Colonic mucosa (tissue), 4 donors: ENCODE measurements around the gene NRDC. TPM values are rescaled to one million over a fixed set of nuclear protein-coding genes. Genes with fewer than 3 reads are reported as not detected.

ENCODE experiments used
- DNase-seq: peaks from one replicate; pipeline ENCODE4 v3.0.0-alpha.2; 2020
- H3K27ac ChIP-seq: fragments of 200-600 bp; one replicate; pipeline ENCODE4 v1.8.0; 2021
- H3K27me3 ChIP-seq: fragments of 200-600 bp; one replicate; pipeline ENCODE4 v1.8.0; 2021
- H3K36me3 ChIP-seq: fragments of 200-600 bp; one replicate; pipeline ENCODE4 v1.8.0; 2021
- H3K4me1 ChIP-seq: fragments of 200-600 bp; one replicate; pipeline ENCODE4 v1.8.0; 2021; ENCODE audit warnings: mild to moderate bottlenecking
- H3K4me3 ChIP-seq: fragments of 200-600 bp; one replicate; pipeline ENCODE4 v1.8.0; 2021
- H3K9ac ChIP-seq, 2 donors: one replicate each; pipeline ENCODE4 v1.7.0; 2013; ENCODE audit warnings: control low read depth in 2 of 2, low read depth in 2 of 2, low read length in 2 of 2
- H3K9me3 ChIP-seq: fragments of 200-600 bp; one replicate; pipeline ENCODE4 v1.8.0; 2021
- CTCF ChIP-seq: fragments of 200-600 bp; IDR thresholded peaks from one replicate; pipeline ENCODE4 v1.8.0; 2022; ENCODE audit warnings: antibody characterized with exemption, mild to moderate bottlenecking
- intact Hi-C: fragments of 100-400 bp; cut with DNase I; formaldehyde crosslinking; loops from one replicate; pipeline ENCODE4 v1.14.1; 2022
- total RNA-seq, 2 donors: library from RNA; stranded (reverse); fragmentation: NEBNext Ultra II Directional in 1 of 2; extraction: Animal tissue kit (Norgen Biotek cat#: 25700) in 1 of 2; gene quantifications; one replicate each; pipeline ENCODE4 v1.2.1, GENCODE V29; 2021
- donor health status: healthy.
- donor health status: DM: no; HTN: no; CAD: no.
- donor health status: DM: no; HTN: no; CAD: no.

Gene NRDC
- total RNA-seq, 2 donors from 2014 or later = 89.0 to 108 TPM

- Histone ChIP-seq H3K9me3 (no peaks in the 10 kb centered on the region), H3K36me3 (no peaks in the 10 kb centered on the region), H3K9ac (no peak overlapping the region), H3K27ac (no peak overlapping the region), H3K4me3 (no peak overlapping the region), H3K4me1 (no peaks in the 10 kb centered on the region), H3K27me3 (no peaks in the 10 kb centered on the region)
- intact Hi-C loops = no loop called here
- TF ChIP-seq CTCF = no peak
- no peak for DNase-seq
These were observed 19.2 kb downstream of the NRDC start for GRCh38 chr1:51859333-51859732.

GRCh38 chr1:51858892-51859291 is 19.6 kb downstream of the NRDC start:
- no peak for TF ChIP-seq CTCF
- DNase-seq = no peak
- Histone ChIP-seq H3K4me1 (no peaks in the 10 kb centered on the region), H3K36me3 (no peaks in the 10 kb centered on the region), H3K9ac (no peak overlapping the region), H3K4me3 (no peak overlapping the region), H3K27ac (no peak overlapping the region), H3K27me3 (no peaks in the 10 kb centered on the region), H3K9me3 (no peaks in the 10 kb centered on the region)
- intact Hi-C loops = no loop called here

GRCh38 chr1:51856745-51857144 is 21.8 kb downstream of the NRDC start:
- Histone ChIP-seq H3K4me1 (no peaks in the 10 kb centered on the region), H3K9me3 (no peaks in the 10 kb centered on the region), H3K4me3 (no peak overlapping the region), H3K27ac (no peak overlapping the region), H3K27me3 (no peaks in the 10 kb centered on the region), H3K9ac (no peak overlapping the region), H3K36me3 (no peaks in the 10 kb centered on the region)
- DNase-seq = no peak
- TF ChIP-seq CTCF = no peak
- intact Hi-C loops = no loop called here

GRCh38 chr1:51855624-51856023 is 22.9 kb downstream of the NRDC start:
- no peak for TF ChIP-seq CTCF
- H3K9ac ChIP-seq = no peak overlapping the region
- H3K4me1 ChIP-seq = no peaks in the 10 kb centered on the region
- no peak overlapping the region for H3K4me3 ChIP-seq
- no peak overlapping the region for H3K27ac ChIP-seq
- no peak for DNase-seq
- H3K9me3 ChIP-seq = no peaks in the 10 kb centered on the region
- intact Hi-C loops = no loop called here
- no peaks in the 10 kb centered on the region for H3K36me3 ChIP-seq
- no peaks in the 10 kb centered on the region for H3K27me3 ChIP-seq

- no peak overlapping the region for H3K27ac ChIP-seq
- no peak for DNase-seq
These were observed 25.2 kb downstream of the NRDC start for GRCh38 chr1:51853360-51853759.

More at GRCh38 chr1:51853360-51853759, 25.2 kb downstream of the NRDC start:
- Histone ChIP-seq H3K4me3 (no peak overlapping the region), H3K4me1 (no peaks in the 10 kb centered on the region), H3K9ac (no peak overlapping the region), H3K36me3 (no peaks in the 10 kb centered on the region), H3K9me3 (no peaks in the 10 kb centered on the region), H3K27me3 (no peaks in the 10 kb centered on the region)
- no peak for TF ChIP-seq CTCF
- intact Hi-C loops = no loop called here
